Measurements from ENCODE around the gene CTNNB1.

GRCh38 chr3:41159588-41160189 is 39.6 kb upstream of the CTNNB1 start:
- TF ChIP-seq ZFP30 (CRISPR knock-in tag; IDR thresholded peaks at IDR 0.05) = no peak
- no peak for TF ChIP-seq ISL1 (CRISPR knock-in tag; IDR thresholded peaks at IDR 0.05)
- TF ChIP-seq ZNF565 (CRISPR knock-in tag; conservative IDR thresholded peaks at IDR 0.05; ENCODE audit: low read depth) = no peak
- no peak for TF ChIP-seq PPARA (CRISPR knock-in tag; IDR thresholded peaks at IDR 0.05; ENCODE audit: borderline replicate concordance)
- no peak for TF ChIP-seq ARNTL (CRISPR knock-in tag; IDR thresholded peaks at IDR 0.05; ENCODE audit: borderline replicate concordance, low read depth)
- TF ChIP-seq TCF4 (CRISPR knock-in tag; IDR thresholded peaks at IDR 0.05; ENCODE audit: borderline replicate concordance) = no peak
- TF ChIP-seq RARB (CRISPR knock-in tag; IDR thresholded peaks at IDR 0.05) = no peak
- TF ChIP-seq TSHZ2 (CRISPR knock-in tag; IDR thresholded peaks at IDR 0.05) = no peak

Measured in SK-N-SH treated with all-trans-retinoic acid at 6 μM for 48 hours (cell line).